CD4-positive, alpha-beta T cell treated with Interferon alpha-2 for 1 hour (primary cell): Measurements from ENCODE around the gene PDE9A.
A peak's percentile ranks its signal among the peaks of the same experiment; 100 is the strongest.
"Not testable (repeated sequence)": the region's sequence is repeated elsewhere in the genome, so short reads cannot be mapped to it uniquely, and the experiment has no call there.

Experiments used
- DNase-seq, 2 donors: peaks; one replicate each; pipeline ENCODE4 v3.0.0-alpha.2; 2020 to 2022

Gene PDE9A

DNA sequence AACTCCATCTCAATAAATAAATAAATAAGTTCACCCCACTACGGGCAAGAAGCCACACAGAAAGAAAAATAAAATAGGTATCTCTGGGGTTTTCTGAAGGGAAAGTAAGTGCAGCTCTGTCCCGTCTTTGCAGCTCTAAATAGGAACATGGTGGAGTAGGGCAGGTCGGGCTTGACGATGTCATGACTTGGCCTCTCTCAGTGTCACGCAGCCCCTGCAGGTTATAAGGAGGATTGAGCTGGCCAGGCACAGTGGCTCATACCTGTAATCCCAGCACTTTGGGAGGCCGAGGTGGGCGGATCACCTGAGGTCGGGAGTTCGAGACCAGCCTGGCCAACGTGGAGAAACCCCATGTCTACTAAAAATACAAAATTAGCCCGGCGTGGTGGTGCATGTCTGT lies 67.1 kb downstream of the PDE9A start:
- DNase-seq, result not testable (repeated sequence)

DNA sequence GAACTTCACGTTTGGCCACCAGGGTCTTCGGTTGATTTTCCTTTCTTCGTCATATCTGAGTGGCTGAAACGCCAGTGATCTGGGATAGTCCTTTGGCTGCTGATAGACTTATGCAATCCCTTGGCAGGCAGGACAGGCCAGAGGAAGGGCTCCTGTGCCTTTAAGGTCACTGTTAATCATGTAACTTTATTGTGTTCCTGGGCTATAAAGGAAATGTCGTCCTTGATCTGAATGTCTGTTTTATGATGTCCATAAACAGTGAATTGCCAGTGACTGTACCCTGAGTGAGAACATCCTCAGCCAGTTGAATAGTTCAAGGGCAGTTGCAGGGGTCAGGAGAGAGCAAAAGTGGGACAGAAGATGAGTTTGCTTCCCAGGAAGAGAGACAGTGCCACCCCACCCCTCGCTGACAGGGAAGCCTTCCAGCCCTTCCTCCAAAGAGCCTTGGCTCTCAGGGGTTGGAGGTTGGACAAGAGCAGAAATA lies 68.0 kb downstream of the PDE9A start:
- no peak for DNase-seq

DNA sequence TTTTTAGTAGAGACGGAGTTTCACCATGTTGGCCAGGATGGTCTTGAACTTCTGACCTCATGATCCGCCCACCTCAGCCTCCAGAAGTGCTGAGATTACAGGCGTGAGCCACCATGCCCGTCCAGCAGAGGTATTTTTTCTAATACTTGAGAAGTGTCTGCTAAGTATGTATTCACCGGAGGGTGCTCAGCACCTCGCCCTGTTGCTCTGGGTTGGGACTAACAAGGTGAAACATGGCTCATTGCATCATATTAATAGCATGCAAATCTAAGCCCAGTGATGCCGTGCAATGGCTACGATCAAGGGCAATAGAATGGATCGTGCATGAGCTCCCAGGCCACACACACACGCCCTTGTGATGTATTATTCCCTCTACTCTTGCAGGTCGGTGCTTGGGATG lies 68.7 kb downstream of the PDE9A start:
- DNase-seq, result no peak

DNA sequence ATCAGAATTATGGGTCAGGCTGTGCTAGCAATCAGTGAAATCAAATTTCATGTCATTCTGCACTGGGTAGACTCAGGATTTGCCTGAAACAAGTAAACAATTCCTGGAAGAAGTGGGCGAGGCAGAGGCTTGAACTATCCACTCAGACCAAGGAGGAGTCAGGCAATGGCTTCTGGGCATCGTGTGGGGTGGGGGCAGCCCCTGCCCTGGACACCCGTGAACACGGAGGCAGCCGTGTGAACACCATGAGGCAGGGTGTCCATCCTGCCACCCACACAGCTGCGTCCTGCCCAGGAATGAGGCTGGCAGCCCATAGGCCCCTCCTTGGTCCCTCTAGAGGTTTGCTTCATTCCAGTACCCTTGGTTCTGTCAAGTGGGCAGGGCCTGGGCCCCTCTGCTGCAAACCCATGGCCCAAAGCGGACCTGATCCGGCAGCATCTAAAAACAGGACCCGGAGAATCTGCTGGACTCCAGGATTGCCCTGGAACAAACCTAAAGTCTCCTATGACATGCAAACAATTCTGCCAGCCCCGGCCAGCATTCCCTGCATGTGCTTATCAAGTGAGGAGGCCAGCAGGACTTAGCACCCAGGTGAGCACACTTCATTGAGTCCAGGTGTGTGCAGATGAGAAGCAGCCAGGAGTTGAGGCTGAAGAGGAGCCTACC lies 69.5 kb downstream of the PDE9A start:
- no peak for DNase-seq

DNA sequence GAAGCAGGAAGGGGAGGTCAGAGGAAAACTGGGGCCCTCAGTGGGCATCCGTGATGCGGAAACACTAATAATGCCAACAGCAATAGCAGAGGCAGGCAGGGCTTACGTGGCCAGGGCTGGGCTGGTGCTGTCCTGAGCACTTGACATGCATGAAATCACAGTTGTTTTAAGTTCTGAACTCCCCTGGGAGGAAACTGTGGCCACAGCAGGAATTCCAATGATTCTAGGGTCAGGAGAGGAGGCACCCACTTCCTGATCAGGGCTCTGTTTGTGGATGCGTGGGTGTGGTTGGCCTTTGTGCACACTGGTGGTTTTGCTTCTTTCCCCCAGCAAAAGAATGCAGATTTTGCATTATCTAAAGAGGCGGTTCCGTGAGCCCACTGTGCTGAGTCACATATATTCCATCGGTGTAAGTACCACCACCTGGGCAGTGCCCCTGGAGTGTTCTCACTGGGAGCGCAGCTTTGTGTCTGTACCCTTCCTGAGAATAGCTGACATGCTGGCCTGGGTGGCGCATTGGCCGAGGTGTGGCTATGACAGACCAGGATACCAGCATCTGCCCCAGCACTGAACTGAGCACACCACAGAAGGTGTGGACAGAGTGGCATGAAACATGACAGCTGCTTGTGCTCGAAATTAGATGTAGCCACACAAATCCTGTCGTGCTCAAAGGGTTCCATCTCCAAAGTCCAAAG lies 71.0 kb downstream of the PDE9A start:
- DNase-seq, result no peak

DNA sequence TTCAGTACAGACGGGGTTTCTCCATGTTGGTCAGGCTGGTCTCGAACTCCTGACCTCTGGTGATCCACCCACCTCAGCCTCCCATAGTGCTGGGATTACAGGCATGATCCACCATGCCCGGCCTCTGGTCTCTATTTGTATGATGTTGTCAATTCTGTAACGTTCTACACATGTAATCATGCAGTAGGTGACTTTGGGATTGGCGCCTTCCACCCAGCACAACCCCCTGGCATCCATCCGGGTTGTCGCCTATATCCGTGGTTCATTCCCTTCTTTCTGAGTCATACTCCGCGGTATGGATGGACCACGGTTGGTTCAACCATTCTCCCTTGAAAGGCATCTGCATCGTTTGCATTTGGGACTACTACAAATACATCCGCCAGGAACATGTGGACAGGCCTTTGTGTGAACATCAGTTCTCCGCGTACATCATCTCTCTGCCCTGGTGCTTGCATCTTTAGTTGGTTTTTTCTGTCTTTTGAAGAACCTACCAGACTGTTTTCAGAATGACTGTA lies 72.1 kb downstream of the PDE9A start:
- no peak for DNase-seq

DNA sequence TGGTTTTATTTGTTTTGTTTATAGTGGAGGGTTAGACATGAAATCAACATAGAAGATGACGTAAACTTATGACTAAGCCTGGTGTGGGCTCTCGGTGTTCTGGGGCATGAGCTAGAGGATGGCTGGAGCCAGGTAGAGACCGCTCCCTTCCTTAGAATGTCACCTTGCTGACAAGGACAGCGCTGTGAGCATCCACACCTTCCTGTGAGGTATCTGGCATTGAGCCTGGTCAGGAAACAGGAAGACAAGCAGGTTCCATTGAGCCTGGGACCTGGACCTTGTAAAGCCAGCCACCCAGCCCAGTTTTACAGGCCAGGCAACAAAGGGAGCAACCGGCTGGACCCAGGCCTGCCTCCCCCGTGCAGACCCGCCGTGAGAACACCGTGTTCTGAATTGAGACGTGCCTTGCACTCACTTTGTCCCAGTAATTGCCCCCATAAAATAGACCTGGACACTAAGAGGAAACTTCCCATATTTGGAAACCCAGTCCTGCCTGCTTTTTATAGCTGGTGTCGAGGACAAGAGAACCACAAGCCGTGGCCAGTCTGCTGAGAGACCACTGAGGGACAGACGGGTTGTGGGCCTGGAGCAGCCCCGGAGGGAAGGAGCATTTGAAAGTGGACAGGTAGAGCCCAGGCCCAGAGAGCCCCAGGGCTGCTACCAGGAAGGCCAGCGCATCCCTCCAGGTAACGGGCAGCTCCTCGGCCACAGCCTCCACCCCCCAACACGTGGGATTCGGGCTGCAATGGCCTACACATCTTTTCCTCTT lies 78.0 kb downstream of the PDE9A start:
- no peak for DNase-seq

DNA sequence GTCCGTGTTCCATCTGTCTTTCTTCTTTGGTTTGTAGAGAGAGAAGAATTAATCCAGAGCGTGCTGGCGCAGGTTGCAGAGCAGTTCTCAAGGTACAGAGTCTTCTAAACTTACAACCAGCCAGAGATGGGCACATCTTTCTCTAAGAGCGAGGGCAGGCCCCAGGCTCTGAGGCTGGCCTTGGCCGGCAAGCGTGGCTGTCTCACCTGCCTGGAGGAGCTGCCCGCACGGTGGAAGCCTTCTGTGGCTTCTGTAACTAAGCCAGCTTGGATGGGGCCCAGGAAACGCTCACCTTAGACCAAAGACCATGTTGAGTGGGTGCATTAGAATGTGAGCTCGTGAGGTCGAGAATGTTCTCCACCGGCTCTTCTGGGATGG lies 78.6 kb downstream of the PDE9A start:
- no peak for DNase-seq

DNA sequence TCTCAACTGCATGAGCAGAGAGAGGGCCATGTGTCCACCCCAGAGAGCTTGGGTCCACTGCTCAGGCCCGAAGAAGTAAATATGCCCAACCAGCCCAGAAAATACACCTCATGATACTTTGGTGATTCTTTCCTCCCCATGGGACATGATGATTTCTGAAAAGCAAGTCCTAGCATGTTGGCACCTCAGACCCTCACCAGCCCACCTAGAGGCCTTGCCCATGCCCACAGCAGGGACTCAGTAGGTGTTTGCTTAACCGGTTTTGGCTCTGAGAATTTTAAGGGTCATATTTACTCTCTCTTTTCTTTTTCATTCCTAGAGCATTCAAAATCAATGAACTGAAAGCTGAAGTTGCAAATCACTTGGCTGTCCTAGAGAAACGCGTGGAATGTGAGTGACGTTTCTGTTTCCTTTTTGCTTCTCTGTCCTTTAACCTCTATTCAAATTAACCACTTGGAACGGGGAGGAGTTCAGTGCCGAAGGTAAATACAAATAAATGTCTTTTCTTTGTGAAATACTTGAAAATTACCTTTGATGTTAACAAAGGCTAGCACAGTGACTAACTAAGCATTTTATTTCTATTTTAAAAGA lies 79.7 kb downstream of the PDE9A start:
- DNase-seq, result no peak

DNA sequence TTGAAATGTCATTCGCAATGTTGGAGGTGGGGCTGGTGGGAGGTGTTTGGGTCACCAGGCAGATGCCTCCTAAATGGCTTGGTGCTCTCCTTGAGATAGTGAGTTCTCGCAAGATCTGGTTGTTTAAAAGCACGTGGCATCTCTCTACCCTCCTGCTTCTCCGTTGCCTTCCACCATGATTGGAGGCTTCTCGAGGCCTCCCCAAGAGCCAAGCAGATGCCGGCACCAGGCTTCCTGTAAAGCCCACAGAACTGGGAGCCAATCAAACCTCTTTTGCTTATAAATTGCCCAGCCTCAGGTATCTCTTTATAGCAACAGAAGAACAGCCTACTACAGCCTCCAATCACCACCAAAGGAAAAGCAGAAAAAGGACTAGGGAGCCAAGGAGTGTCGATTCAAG lies 80.5 kb downstream of the PDE9A start:
- DNase-seq, result no peak

DNA sequence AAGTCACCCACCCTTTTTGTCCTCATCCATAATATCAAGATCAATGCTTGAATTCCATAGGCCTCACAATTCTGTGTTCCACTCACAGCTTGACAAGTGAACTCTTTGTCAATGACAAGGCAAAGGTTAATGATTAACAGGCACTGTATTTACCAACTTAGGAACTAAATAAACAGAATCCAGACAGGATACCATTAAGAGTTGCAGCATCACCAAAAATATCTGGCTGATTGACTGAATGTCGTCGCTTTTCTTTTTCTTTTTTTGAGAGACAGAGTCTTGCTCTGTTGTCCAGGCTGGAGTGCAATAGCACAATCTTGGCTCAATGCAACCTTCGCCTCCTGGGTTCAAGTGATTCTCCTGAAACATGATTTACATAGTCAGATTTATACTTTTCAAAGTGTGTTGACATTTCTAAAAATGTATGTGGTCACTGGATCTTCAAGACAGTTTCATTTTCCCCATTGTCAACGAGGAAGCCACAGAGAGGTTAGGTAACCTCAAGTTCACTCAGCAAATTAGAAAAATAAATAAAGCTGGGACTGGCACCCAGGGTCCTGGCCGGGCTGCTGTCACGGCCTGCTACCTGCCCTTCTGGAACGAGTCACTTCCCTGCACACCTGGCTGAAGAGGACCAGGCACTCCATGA lies 81.0 kb downstream of the PDE9A start:
- peak in 1 of 2 donors; percentile 45 for DNase-seq

DNA sequence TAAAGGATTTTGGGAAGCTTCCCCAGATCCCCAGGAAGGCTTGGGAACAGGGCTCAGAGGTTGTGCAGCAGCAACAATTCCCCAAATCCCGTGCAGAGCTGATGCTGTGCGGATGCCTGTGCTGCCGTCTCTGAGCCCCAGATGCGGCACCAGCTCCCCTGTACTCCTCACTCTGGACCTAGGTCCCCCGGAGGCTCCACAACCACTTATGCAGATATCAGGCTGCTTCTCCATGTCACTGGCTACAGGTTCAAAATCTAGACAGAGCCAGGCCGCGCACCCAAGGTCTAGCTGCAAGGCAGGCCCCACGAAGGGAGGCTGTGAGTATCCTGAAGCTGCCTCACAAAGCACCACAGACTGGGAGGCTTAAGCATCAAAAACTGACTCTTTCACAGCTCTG lies 81.6 kb downstream of the PDE9A start:
- DNase-seq, result no peak

DNA sequence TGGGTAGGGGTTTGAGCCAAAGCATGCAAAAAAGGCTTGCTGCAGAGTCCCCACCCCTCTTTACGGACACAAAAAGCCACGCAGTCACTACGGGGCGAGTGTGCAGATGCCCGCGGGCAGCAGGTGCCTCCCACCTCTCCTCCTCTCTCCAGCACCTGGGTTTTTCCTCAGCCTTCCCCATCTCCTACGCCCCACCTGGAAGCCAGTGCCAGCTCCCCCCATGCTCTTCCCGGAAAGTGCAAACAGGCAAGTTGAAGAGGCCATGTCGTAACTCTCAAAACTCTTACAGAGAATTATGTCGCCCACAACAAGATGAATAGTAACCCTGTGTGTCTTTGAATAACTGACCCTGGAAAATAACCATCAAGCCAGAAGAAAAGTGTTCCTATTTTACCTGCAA lies 82.5 kb downstream of the PDE9A start:
- DNase-seq, result no peak

DNA sequence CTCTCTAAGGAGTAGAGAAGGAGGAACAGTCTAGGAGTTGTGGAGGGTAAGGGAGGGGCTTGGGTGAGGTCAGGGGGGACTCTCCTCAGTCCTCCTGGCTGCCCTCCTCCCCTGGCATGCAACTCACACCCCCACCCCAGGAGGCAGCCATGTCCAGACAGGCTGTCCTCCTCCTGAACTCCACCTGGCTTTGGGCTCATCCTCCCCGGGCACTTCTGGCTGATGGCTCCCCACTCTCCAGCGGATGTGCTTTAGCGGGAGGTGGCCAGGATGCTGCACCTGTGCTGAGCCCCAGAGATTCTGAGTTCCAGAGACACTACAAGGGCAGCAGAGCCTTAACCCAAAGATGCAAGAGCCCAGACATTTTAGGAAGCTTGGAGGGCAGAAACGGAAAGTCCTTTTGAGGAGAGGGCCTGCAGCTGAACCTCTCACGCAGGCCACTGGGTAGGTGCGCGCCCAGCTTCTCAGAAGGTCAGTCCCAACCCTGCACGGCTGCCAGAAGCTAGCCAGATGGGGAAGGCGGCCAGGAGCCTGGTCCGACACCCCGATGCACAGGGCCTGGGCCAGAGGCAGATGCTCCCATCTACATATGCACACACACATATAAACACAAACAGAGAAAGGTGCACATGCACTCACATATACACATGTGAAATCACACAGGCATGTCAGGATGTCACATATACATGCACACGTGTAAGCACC lies 83.4 kb downstream of the PDE9A start:
- no peak for DNase-seq

DNA sequence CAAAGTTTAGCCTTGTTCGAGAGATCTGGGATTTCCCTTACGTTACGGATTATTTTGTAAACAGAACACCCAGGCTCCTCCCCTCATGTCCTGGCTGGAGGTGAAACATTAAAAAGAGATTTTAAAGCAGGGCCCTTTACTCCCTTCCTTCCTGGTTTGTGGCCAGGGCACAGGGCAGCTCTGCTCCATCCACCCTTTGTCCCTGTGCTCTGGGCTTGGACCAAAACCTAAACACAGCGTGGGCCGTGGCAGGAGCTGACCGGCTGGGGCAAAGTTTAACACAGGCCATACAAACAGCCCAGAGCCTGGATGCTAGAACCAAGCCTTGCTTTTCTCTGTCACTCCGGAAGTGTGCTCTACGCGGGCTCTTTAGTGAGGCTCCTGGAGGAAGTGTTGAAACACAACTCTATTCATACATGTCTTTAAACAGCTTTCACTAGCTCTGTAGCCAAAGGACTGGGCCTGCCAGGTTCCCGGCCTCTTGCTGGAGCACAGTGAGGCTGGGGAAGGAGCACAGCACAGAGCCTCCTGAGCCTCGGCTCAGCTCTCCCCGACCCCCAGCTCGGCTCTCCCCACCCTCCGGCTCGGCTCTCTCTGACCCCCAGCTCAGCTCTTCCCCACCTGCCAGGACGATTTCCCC lies 84.7 kb downstream of the PDE9A start:
- peak; percentile 27 to 60 for DNase-seq

DNA sequence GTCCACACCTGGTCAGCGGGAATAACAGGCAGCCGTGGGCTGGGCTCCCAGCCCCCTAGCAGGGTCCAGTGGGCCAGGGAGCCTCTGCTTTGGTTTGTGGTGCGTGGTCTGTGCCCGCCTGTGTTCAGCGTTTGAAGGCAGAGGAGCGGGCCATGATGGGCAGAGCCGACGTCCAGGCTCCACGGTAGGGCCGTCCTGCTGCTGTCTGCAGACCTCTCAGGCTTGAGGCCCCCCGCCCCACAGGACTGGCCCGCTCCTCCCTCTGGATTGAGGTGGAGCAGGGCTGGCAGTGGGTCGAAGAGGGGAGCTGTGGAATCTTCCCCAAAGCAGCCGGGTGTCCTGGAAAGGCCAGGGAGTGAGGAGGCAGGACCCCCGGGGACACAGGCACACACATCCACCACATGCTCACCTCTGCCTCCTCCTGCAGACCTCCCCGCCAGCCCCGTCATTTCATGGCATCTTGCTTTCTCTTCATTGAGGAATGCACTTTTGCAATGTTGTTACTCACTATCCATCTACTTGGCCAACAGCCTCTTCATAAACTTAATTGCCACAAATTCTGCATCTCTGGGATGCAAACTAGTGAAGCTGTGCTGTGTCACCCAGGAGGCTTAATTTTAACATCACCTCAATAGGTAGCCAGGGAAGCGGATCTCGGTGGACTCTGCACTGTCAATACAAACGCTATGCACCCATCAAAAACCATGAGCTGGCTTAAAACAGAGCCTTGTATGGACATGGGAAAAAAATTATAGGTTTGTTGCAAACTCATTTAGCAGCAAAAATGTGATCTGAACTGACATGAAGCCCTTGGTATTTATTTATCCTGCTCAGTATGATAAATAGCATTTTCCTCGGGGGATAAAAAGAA lies 85.9 kb downstream of the PDE9A start:
- DNase-seq, result no peak

DNA sequence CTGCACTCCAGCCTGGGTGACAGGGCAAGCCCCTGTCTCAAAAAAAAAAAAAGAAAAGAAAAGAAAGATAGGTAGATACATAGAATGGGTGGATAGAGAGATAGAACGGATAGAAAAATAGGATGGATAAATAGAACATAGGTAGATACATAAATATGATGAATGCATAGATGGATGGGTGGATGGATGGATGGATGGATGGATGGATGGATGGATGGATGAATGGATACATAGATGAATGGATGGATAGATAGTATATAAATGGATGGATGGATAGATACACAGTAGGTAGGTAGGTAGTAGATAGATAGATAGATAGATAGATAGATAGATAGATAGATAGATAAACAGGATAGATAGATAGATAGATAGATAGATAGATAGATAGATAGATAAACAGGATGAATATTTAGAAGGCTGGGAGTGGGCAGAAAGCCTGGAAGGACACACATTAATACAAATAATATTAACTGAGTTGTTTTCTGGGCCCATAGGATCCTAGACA lies 87.0 kb downstream of the PDE9A start:
- DNase-seq, result no peak

DNA sequence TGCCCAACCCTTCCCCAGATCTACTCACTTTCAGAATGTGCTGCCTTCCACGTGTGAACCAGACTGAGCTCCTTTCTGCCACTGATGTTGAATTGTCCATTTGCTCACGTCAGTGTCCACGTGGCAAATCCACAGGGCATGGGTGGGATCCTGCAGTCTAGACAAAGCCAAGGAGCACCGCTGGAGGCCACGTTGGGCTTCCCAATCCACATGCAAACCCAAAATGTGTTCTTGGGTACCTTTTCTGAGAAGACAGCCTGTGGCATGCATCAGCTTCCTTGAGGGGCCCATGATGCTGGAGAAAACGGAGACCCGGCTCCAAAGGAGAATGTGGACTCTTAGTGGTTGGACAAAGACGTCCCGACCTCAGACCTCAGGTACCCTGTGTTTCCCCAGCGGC lies 87.6 kb downstream of the PDE9A start:
- DNase-seq, result no peak

DNA sequence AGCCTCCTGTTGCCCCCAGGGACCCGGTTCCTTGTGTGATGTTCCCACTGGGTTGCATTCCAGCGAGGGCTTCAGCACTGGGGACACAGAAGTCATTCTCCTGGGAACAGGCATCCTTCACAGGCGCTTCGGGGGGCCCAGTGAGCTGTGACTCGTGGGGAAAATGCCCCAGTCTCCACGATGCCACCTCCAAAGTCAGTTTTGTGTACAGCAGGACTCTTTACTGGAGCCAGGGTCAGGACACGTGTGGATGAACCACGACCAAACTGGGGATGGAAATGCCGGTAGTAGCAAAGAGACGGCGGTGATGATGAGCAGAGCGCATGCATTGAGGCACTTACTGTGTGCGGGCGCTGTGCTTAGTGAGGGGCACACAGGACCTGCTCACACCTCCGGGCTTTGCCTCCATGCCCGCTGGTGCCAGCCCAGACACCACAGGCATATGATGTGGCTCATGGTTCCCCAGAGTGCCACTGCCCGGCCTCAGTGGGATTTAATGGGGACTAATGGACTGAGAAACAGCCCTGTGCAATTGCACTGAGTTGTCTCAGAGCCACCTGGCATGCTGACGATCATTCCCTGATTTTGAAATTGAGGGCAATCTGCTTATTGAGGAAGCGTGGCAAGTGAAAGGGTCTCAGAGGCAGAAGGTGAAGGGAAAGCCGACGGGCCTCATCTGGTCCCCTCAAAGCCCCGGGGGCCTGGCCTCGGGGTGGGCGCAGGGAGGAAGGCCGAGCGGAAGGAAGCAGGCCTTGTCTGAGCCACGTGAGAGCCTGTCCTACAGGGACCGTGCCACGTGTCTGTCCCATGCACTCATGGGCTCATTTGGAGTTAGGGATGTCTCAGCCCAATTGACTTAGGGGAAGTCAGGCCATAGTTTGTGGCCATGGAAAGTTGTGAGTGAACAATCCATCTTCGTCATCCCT lies 91.4 kb downstream of the PDE9A start:
- no peak for DNase-seq
